ENCODE results near the gene ASZ1.
"Not testable (repeated sequence)": the region's sequence is repeated elsewhere in the genome, so short reads cannot be mapped to it uniquely, and the experiment has no call there.

The ASZ1 gene, protein sequence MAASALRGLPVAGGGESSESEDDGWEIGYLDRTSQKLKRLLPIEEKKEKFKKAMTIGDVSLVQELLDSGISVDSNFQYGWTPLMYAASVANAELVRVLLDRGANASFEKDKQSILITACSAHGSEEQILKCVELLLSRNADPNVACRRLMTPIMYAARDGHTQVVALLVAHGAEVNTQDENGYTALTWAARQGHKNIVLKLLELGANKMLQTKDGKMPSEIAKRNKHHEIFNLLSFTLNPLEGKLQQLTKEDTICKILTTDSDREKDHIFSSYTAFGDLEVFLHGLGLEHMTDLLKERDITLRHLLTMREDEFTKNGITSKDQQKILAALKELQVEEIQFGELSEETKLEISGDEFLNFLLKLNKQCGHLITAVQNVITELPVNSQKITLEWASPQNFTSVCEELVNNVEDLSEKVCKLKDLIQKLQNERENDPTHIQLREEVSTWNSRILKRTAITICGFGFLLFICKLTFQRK

DNA sequence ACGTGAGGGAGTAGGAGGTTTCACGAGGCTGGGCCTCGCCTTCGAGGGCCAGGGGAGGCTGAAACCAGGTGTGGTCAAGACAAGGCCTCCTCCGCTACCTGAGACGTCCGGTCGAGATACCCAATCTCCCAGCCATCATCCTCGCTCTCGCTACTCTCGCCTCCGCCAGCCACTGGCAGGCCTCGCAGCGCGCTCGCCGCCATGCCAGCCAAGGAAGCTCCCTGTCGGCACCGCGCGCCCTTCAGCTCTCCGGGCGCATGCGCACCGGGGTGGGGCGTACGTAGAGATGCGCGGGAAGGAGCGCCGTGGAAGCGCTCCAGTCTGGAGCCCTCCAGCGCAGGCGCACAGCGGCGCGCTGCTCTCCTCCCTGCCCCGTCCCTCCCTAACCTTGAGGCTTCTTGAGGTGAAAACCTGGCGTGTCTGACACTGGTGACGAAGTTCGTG lies at the start of gene ASZ1:
Gene ASZ1, minus strand, starts transcription at position 236 of the 444 bp plus-strand sequence. Its CDS starts 33 bp downstream, at position 203.
- DNase-seq (ENCODE audit: low read depth in 2 of 2): no peak

DNA sequence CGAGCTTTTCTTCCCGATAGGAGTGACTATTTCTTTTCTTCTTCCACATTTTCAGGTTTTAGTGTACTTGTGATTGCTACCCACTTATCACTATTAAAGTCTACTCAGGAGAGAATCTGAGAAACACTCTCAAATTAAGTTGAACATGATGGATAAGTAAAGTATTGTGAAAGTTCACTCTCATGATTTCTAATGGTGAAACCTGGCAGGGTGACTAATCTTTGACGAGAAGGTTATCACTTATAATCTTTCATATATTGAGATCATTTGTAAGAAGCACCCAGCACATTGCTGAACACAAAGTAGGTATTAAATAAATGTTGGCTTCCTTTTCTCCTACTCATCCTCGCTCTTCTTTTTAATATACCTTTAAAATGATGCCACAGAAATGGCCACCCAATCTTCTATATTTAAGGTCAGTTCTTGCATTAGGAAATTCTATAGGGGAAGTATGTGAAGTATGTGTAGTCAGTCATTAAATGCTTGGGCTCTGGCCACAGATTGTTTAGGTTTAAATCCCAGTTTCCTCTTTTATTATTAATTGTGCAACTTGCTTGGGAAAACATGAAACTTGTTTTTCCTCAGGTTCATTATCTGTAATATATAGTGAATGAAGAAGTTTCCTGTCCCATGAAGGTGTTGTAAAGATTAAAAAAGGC lies 49.4 kb upstream of the ASZ1 start:
- DNase-seq (ENCODE audit: low read depth in 2 of 2): no peak

DNA sequence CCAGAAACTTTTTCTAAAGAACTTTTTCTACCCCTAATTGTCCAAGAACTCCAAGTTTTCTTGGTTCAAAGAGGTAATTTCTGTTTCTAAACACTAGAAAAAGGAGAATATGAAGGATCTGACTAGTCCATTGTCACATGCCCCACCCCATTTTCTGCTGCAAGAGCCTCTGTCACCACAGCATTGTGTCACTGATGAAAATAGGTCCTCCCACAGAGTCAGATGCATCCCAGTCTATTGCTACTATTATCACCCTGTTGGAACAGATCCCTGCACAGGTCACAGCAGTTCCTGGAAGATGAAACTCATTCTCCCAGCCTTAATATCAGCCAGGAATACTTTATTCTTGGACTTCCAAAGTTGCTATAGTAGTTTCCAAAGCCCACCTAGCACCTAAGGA lies 45.0 kb upstream of the ASZ1 start:
- DNase-seq (ENCODE audit: low read depth in 2 of 2): no peak

DNA sequence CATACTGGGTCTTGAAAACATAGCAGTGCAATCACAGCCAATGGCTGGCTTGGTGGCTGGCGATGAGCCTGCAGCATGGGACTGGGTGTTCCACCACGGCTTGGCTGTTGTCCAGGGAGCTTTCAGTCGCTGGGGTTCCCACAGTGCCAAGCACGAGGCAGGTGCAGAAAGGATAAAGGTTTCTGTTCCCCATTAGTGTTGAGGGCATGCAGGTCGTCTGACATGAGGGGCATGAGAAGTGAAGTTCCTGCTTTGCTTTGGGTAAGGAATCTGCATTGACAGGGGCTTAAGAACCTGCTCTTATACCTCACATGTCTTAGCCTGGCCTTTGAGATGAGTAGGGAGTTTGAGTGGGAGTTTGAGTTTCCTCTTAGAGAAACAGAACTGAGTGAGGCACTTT lies 43.5 kb upstream of the ASZ1 start:
- DNase-seq (ENCODE audit: low read depth in 2 of 2): no peak

DNA sequence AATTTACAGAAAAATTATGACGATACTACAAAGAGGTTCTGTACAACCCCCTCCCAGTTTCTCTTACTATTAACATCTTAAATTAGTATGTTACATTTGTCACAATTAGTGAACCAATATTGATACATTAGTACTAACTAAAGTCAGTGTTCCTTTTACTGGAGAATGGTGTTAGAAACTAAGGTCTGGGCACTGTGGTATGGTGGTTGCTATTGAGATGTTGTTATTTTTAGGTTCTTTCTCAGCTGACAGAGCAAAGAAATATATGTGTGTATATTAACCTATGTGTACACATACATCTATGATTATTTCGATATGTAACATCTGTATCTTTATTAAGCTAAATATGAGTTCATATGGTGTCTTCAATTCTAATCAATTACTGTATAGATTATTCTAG lies 40.9 kb upstream of the ASZ1 start:
- no peak for DNase-seq (ENCODE audit: low read depth in 2 of 2)

DNA sequence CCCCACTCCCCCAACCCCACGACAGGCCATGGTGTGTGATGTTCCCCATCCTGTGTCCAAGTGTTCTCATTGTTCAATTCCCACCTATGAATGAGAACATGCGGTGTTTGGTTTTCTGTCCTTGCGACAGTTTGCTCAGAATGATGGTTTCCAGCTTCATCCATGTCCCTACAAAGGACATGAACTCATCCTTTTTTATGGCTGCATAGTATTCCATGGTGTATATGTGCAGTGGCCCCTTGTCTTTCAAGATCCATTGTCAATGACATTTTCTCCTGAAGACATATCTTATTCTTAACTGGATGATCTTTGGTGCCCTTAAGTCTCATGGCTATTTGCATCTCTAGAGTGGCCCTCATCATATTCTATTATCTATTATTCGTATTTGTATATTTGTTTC lies 33.5 kb upstream of the ASZ1 start:
- not testable (repeated sequence) for DNase-seq (ENCODE audit: low read depth in 2 of 2)

DNA sequence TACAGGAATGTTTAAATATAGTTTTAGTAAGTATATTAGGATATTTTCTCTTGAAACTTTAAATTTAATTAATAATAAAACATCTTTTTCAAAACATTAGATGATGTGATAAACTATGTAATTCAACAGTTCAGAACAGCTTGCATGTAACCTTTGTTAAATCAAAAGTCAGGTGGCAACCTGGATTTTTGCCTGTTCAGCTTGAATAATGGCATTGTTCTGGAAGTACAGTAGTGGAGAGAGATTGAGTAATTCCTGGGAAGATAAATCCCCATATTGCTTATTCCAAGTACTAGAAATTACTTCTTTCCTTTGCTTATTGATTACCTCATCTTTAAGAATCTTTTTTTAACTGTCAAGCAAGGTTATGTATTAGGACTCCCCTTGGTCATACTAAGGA lies 32.4 kb upstream of the ASZ1 start:
- DNase-seq (ENCODE audit: low read depth in 2 of 2): no peak

DNA sequence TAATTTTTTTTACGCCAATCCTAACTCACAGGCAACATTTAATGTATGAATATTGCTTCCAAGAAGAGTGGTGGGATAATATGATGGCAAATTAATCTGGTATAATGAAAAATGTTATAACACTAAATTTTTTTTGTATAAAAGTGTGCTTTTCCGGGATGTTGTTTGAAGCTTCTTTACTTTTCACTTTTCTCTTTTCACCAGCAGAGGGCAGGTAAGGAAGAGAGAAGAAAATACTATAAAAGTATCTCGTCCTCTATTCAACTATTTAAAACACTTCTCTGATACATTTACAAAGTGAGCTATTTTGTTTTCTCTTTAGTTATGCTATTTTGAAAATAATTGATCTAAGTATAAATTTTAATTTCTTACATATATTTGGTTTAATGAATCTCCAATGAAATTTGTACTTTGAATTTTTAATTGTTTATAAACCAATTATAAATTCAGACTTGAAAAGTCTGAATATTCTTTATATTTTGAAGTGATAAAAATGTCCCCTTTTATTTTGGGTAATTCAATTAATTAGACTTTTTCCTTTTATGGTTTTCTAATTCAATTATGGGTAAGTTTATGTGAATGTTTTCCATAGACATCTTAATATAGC lies 31.8 kb upstream of the ASZ1 start:
- no peak for DNase-seq (ENCODE audit: low read depth in 2 of 2)

DNA sequence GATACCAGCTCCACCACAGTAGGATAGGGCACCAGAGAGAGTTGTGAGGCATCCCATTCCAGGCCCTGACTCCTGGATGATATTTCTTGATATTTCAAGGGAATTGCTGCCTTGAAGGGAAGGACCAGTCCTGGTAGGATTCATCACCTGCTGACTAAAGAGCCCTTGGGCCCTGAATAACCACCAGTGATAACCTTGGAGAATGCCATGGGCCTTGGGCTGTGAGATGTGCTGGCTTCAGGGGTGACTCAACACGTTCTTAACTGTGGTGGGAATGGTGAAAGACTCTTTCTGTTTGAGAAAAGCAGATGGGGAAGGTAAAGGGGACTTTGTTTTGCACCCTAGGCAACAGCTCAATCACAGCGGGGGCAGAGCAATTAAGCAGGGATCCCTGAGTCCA lies 21.4 kb upstream of the ASZ1 start:
- DNase-seq (ENCODE audit: low read depth in 2 of 2): no peak

DNA sequence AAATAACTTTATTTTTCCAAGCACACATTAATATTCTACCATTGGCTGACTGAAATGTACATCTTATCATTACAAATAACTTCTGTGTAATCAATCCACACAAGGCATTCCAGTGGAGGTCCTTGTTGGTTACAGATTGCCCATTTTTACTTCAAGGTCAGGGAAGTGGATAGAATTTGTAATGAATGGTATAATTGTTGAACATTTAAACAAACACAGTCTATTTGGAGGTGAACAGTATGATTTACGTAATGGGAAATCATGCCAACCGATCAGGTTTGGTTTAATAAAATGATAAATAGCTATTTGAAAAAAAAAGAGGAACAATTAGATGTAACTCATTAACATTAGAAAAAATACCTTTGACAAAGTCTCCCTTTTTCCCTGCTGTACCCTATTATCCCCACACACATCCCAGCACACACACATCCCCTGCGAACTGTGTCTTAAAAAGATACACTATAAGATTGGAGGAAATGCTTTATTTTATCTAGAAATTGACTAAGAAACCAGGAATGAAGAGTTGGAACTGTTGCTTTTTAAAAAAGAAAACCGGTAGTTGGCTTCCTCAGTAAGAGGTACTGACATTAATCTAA lies 19.0 kb upstream of the ASZ1 start:
- no peak for DNase-seq (ENCODE audit: low read depth in 2 of 2)

DNA sequence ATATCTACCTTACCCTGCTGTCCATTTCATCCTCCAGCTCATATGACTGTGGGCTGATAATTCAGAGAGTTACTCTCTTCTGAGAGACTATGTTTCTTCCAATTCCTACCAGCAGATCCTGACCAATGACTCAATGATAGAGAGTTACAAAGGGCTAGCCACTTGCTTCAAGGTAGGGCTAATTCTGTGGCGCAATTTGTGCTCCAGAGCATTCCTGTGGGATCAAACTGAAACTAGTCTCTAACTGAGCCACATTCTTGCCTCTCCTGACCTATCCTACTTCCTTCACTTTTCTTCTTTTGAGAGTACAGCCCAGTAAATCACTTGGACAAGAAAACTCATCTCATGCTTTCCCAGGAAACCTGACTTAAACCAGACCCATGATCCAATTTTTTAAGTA lies 17.9 kb upstream of the ASZ1 start:
- no peak for DNase-seq (ENCODE audit: low read depth in 2 of 2)

DNA sequence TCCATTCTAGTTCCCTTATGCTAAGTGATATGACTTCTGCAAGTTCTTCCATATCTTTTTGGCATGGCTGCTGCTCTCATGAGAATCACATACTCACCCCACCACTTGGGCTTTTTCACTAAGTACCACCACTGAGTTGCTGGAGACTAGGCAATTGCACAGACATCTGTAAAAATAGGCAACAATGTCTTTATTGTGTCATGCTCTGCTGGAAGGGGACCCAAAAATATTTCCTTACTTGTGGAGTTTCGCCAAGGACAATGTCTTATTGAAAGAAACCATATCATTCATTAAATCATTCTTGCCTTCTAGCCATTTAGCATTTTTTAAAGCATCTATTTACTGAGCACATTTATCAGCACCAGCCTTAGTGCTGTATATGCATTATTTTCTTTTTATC lies 17.4 kb upstream of the ASZ1 start:
- DNase-seq (ENCODE audit: low read depth in 2 of 2): no peak

DNA sequence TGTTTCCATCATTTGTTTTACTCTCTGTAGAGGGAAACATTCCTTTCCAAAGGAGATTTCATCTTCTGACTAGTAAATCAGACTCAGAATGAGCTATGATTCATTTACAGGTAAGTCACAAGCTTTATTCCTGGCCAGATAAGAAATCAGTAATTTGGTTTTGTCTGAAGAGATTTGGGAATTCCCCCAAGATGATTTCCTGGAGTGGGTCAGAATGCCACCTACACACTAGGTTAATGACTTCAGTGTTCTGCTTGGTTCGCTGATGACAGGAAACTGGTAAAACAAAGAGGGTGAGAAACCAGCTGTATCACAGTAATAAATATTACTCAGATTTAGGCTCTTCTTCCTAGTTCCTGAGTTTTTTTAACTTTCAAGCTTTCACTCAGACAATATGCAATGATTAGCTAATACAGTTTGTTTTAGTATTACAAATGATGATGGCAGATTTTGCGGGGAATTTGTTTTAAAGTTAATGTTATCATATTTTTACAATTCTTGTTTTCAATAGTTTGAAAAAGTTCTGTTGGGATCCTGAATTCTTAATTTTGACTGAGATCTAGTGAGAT lies 8.3 kb upstream of the ASZ1 start:
- DNase-seq (ENCODE audit: low read depth in 2 of 2): no peak

DNA sequence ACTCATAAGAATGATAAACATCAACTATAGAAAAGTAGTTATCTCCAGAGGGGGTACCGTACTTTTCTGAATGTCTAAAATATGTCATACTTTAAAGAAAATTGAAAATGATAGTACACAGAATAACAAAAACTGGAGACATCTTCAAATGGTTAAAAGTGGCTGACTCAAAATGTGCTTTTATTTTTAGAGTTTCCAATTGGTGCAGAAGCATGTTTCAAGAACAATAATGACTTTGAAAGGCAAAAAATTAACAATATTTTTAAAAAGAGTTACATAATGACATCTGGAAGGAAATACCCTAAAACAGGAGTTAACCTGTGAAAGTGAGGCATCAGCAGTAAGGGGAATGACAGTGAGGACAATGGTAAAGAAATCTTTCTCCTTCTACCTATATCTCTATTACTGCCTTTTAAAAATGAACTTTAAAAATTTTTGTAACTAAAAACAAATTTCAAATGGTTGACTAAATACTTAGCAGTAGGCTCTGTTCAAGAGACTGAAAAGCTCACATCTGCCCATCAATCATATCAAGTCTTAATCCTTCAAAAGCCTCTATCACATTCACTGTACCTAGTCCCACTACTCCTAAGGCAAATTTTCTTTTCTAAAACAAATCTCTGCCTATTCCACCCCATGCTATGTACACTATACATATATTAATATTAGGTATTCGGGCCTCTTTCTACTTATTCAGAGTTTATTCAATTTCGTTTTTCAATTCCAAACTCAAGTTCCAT lies 3.0 kb downstream of the ASZ1 start:
- DNase-seq (ENCODE audit: low read depth in 2 of 2): no peak

DNA sequence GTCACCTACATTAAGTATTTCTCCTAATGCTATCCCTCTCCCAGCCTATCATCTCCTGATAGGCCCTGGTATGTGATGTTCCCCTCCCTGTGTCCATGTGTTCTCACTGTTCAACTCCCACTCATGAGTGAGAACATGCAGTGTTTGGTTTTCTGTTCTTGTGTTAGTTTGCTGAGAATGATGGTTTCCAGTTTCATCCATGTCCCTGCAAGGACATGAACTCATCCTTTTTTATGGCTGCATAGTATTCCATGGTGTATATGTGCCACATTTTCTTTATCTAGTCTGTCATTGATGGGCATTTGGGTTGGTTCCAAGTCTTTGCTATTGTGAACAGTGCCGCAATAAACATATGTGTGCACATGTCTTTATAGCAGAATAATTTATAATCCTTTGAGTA lies 12.7 kb downstream of the ASZ1 start:
- not testable (repeated sequence) for DNase-seq (ENCODE audit: low read depth in 2 of 2)

DNA sequence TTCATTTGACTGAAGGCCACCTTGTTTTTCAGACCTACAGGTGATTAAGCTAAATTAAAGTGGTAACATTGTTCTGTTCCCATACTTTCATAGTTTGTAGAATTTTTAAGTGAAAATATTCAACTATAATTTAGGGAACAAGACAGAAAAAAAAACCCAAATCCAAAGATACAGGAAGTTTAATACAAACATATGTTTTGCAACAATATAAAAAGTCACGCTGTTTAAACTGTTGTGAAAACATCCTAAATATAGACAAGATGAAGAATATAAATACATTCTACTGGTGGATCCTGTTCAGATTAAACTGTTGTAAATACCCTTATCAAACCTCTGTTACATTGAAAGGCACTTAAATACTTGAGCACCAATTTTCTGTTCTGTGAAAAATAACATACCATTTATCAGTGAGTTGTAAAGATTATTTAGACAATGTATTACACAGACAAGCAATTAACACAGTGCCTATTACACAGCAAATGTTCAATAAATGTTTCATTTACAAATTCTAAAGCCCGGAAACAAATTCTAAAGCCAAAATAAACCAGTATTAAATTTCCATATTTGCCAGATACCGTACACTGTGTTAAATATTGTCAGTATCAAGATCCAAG lies 14.2 kb downstream of the ASZ1 start:
- no peak for DNase-seq (ENCODE audit: low read depth in 2 of 2)

DNA sequence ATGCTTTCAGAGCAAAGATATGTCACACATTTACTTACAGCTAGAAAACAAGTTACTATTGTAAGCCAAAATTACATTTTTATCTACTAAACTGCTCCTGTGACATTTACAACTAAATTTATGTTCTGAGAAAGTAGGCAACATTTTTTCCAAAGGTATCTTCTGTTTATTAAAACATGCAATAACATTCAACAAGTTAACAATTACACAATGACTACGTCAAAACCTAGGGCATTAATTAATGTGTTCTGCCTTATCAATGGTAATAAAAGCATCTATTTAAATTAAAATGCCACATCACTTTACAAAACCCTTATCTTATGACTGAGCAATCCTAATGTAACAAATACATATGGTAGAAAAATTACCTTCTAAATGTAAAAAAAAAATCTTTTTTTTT lies 14.9 kb downstream of the ASZ1 start:
- no peak for DNase-seq (ENCODE audit: low read depth in 2 of 2)

DNA sequence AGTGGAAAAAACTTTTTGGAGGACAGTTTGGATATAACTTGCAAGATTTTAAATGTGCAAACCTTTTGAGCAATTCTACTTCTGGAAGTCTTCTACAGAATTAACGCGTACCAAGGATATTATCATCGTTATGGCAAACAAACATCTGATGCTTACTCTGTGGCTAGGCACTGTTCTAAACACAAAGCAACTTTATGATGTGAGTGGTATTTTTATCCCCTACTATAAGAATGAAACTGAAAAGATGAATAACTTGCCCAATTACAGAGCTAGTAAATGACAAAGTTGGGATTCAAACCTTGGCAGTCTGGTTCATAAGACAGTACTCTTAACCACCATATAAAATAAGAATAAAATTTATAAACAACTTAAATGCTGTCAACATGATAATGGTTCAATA lies 15.8 kb downstream of the ASZ1 start:
- no peak for DNase-seq (ENCODE audit: low read depth in 2 of 2)

DNA sequence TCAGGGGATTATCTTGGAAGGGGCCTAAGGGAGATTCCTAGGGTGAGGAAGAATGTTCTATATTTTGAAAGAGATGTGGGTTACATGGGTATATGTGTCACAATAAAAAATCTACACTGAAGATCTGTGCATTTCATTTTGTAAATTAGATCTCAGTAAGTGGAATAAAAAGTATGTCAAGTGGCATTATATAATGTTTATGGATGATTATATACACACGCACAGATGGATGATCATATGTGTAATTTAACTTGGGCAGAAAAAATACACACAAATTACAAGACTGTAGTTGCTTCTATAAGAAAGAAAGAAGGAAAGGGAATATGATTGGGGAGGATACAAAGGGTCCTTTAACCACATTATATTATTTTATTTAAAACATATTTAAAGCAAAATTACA lies 18.5 kb downstream of the ASZ1 start:
- no peak for DNase-seq (ENCODE audit: low read depth in 2 of 2)

DNA sequence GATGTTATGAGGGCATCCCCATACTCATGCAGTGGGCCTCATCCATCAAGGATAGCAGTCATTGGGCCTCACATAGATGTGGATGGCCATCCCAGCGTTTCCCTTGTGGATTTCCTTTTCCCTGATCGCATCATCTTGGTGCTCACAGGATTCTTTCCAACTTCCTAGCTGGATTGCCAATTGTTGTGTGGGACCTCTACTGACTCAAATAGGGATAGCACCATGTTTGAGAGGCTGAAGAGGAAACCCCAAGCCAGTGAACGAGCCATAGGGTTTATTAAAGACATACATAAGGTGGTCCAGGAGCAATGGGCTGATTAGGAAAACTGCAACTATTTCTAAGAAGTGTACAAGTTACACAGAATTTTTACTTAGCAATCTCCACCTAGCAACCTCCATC lies 21.8 kb downstream of the ASZ1 start:
- DNase-seq (ENCODE audit: low read depth in 2 of 2): no peak

DNA sequence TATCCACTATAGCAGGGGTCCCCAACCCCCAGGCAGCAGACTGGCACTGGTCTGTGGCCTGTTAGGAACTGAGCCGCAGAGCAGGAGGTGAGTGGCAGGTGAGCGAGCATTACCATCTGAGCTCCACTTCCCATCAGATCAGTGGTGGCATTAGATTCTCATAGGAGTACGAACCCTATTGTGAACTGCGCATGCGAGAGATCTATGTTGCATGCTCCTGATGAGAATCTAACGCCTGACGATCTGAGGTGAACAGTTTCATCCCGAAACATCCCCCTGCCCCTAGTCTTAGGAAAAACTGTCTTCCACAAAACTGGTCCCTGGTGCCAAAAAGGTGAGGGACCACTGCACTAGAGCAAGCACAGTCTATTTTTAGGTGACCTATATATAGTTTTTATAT lies 23.6 kb downstream of the ASZ1 start:
- DNase-seq (ENCODE audit: low read depth in 2 of 2): no peak
